ENCODE results near the gene BMAL2. TPM values are rescaled to one million over a fixed set of nuclear protein-coding genes. Genes with fewer than 3 reads are reported as not detected.
A peak's percentile ranks its signal among the peaks of the same experiment; 100 is the strongest.

The BMAL2 gene
- total and polyA plus RNA-seq, 2 donors (not counting 1 experiment from before 2014, with no cell fraction given) = 15.5 to 44.9 TPM

DNA sequence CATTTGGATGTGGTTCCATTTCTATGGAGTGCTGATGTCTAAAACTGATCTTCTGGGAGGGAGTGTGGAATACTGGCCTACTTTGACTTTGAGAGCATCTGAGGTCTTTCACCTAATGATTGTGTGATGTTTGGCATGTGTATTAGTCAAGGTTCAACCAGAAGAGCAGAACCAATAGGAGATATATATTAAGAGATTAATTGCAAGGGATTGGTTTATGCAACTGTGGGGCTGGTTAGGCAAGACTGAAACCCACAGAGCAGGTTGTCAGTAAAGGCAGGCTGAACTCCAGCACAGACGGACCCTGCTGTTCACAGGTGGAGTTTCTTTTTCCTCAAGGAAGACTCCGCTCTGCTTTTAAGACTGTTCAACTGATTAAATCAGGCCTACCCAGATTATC, 11.6 kb downstream of the BMAL2 start:
- DNase-seq (ENCODE audit: low read depth in 2 of 2) = no peak
- Histone ChIP-seq H3K27ac (ENCODE audit: insufficient read depth, low read length) (peak overlapping the region; percentile 80), H3K79me2 (ENCODE audit: control insufficient read depth, insufficient read depth, low read length) (peaks cover 67% of the 10 kb centered on the region)

DNA sequence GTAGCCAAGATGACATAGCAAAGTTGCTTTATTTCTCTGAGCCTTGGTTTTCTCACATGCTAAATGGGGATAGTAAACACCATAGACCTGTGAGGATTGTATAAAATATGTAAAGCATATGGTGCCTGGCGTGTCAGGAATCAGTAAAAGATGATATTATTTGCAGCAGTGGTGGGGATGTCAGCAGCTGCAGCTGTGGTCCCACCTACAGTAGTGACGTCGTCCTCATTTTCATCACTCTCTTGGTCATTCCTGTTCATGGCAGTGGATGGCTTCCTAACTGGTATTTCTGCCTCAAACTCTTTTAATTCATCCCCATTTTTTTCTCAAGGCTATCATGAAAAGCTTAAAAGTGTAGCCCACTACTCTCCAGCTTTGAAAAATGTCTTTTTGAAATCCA, 12.1 kb downstream of the BMAL2 start:
- Histone ChIP-seq H4K20me1 (ENCODE audit: control insufficient read depth, extremely low read depth, insufficient read depth, low read length) (no peaks in the 10 kb centered on the region), H2AFZ (ENCODE audit: low read length) (no peak overlapping the region), H3K4me2 (ENCODE audit: extremely low read depth, insufficient read depth, low read length) (no peak overlapping the region), H3K9ac (ENCODE audit: insufficient read depth, low read length) (no peak overlapping the region), H3K9me3 (ENCODE audit: control insufficient read depth, insufficient read depth, low read depth, low read length) (no peaks in the 10 kb centered on the region), H3K27ac (ENCODE audit: insufficient read depth, low read length) (peak overlapping the region; percentile 80), H3K27me3 (ENCODE audit: control insufficient read depth, insufficient read depth, low read length) (no peaks in the 10 kb centered on the region), H3K4me1 (ENCODE audit: control insufficient read depth, extremely low read depth, insufficient read depth, low read length) (peaks cover 10% of the 10 kb centered on the region), H3K36me3 (ENCODE audit: control insufficient read depth, insufficient read depth, low read length) (no peaks in the 10 kb centered on the region), H3K4me3 (replicated peaks in 1 of 4; ENCODE audit: control extremely low read depth in 1 of 4, insufficient read depth in 1 of 4, low read depth in 3 of 4, low read length in 4 of 4) (no peak overlapping the region), H3K79me2 (ENCODE audit: control insufficient read depth, insufficient read depth, low read length) (peaks cover 65% of the 10 kb centered on the region)
- peak in 1 of 2 donors; percentile 32 for DNase-seq (ENCODE audit: low read depth in 2 of 2)
- TF ChIP-seq EZH2 (IDR thresholded peaks at IDR 0.05; ENCODE audit: low read length, missing control alignments) = no peak
- TF ChIP-seq, protein P1, sequence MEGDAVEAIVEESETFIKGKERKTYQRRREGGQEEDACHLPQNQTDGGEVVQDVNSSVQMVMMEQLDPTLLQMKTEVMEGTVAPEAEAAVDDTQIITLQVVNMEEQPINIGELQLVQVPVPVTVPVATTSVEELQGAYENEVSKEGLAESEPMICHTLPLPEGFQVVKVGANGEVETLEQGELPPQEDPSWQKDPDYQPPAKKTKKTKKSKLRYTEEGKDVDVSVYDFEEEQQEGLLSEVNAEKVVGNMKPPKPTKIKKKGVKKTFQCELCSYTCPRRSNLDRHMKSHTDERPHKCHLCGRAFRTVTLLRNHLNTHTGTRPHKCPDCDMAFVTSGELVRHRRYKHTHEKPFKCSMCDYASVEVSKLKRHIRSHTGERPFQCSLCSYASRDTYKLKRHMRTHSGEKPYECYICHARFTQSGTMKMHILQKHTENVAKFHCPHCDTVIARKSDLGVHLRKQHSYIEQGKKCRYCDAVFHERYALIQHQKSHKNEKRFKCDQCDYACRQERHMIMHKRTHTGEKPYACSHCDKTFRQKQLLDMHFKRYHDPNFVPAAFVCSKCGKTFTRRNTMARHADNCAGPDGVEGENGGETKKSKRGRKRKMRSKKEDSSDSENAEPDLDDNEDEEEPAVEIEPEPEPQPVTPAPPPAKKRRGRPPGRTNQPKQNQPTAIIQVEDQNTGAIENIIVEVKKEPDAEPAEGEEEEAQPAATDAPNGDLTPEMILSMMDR (conservative IDR thresholded peaks at IDR 0.05 in 1 of 2, IDR thresholded peaks at IDR 0.05 in 1 of 2; ENCODE audit: low read depth in 1 of 2, low read length in 2 of 2) = no peak

More for the DNA sequence above, 11.6 kb downstream of the BMAL2 start:
- Histone ChIP-seq H3K36me3 (ENCODE audit: control insufficient read depth, insufficient read depth, low read length) (no peaks in the 10 kb centered on the region), H3K27me3 (ENCODE audit: control insufficient read depth, insufficient read depth, low read length) (no peaks in the 10 kb centered on the region), H3K4me1 (ENCODE audit: control insufficient read depth, extremely low read depth, insufficient read depth, low read length) (peaks cover 10% of the 10 kb centered on the region), H3K4me2 (ENCODE audit: extremely low read depth, insufficient read depth, low read length) (no peak overlapping the region), H3K4me3 (replicated peaks in 1 of 4; ENCODE audit: control extremely low read depth in 1 of 4, insufficient read depth in 1 of 4, low read depth in 3 of 4, low read length in 4 of 4) (no peak overlapping the region), H3K9ac (ENCODE audit: insufficient read depth, low read length) (no peak overlapping the region), H2AFZ (ENCODE audit: low read length) (no peak overlapping the region), H3K9me3 (ENCODE audit: control insufficient read depth, insufficient read depth, low read depth, low read length) (no peaks in the 10 kb centered on the region), H4K20me1 (ENCODE audit: control insufficient read depth, extremely low read depth, insufficient read depth, low read length) (no peaks in the 10 kb centered on the region)
- TF ChIP-seq EZH2 (IDR thresholded peaks at IDR 0.05; ENCODE audit: low read length, missing control alignments) = no peak
- TF ChIP-seq, protein P1 (conservative IDR thresholded peaks at IDR 0.05 in 1 of 2, IDR thresholded peaks at IDR 0.05 in 1 of 2; ENCODE audit: low read depth in 1 of 2, low read length in 2 of 2) = no peak

DNA sequence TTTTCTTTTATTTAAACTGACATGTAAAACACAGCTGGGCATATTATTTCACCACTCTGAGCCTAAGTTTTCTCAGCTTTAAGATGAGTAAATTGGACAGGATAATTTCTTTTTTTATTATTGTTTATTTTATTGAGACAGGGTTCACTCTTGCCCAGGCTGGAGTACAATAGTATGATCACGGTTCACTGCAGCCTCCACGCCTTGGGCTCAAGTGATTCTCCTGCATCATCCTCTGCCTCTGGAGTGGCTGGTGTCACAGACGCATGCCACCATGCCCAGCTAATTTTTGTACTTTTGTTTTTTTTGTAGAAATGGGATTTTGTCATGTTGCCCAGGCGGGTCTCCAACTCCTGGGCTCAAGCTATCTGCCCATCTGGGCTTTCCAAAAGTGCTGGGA, 12.7 kb downstream of the BMAL2 start:
- Histone ChIP-seq H4K20me1 (ENCODE audit: control insufficient read depth, extremely low read depth, insufficient read depth, low read length) (no peaks in the 10 kb centered on the region), H3K27me3 (ENCODE audit: control insufficient read depth, insufficient read depth, low read length) (no peaks in the 10 kb centered on the region), H3K4me1 (ENCODE audit: control insufficient read depth, extremely low read depth, insufficient read depth, low read length) (peaks cover 10% of the 10 kb centered on the region), H3K4me3 (replicated peaks in 1 of 4; ENCODE audit: control extremely low read depth in 1 of 4, insufficient read depth in 1 of 4, low read depth in 3 of 4, low read length in 4 of 4) (no peak overlapping the region), H3K36me3 (ENCODE audit: control insufficient read depth, insufficient read depth, low read length) (no peaks in the 10 kb centered on the region), H2AFZ (ENCODE audit: low read length) (no peak overlapping the region), H3K27ac (ENCODE audit: insufficient read depth, low read length) (no peak overlapping the region), H3K4me2 (ENCODE audit: extremely low read depth, insufficient read depth, low read length) (no peak overlapping the region), H3K79me2 (ENCODE audit: control insufficient read depth, insufficient read depth, low read length) (peaks cover 59% of the 10 kb centered on the region), H3K9me3 (ENCODE audit: control insufficient read depth, insufficient read depth, low read depth, low read length) (no peaks in the 10 kb centered on the region), H3K9ac (ENCODE audit: insufficient read depth, low read length) (no peak overlapping the region)
- no peak for DNase-seq (ENCODE audit: low read depth in 2 of 2)
- TF ChIP-seq EZH2 (IDR thresholded peaks at IDR 0.05; ENCODE audit: low read length, missing control alignments) = no peak
- TF ChIP-seq, protein P1 (conservative IDR thresholded peaks at IDR 0.05 in 1 of 2, IDR thresholded peaks at IDR 0.05 in 1 of 2; ENCODE audit: low read depth in 1 of 2, low read length in 2 of 2) = no peak

Data from fibroblast of lung (primary cell).